GM10248 (cell line): ENCODE results near the gene PCSK6.

Experiments used
- CTCF ChIA-PET: fragments of 300-600 bp; sonication (Branson Sonifier 250); formaldehyde crosslinking; extraction: SDS; loops from one replicate; lab custom pipeline; 2021; ENCODE audit warnings: antibody characterized with exemption; lab: Yijun Ruan, JAX
- POLR2A ChIA-PET: fragments of 350-650 bp; sonication (Branson Sonifier 250); formaldehyde crosslinking; extraction: SDS; loops from one replicate; lab custom pipeline; 2020; ENCODE audit warnings: antibody characterized with exemption; lab: Yijun Ruan, JAX
- DNase-seq: peaks from one replicate; pipeline ENCODE4 v3.0.0; 2012; ENCODE audit errors: extremely low spot score
- CTCF ChIP-seq: IDR thresholded peaks from 2 replicates; pipeline ENCODE4 v1.5.1; 2012; ENCODE audit warnings: mild to moderate bottlenecking, low read depth; ENCODE audit errors: extremely low read depth, missing control alignments, control extremely low read depth

The PCSK6 gene

GRCh38 chr15:101463270-101463669, 26.2 kb downstream of the PCSK6 start:
- no peak for DNase-seq
- no peak for TF ChIP-seq CTCF
- CTCF ChIA-PET = no interaction called here
- POLR2A ChIA-PET = no interaction called here

GRCh38 chr15:101461097-101461496, 28.4 kb downstream of the PCSK6 start:
- no peak for DNase-seq
- no peak for TF ChIP-seq CTCF
- POLR2A ChIA-PET = no interaction called here
- CTCF ChIA-PET = interaction anchor here (1.2 to 2.0 kb wide), 2 partner anchors 9 to 155 kb away, joined by 3 to 5 read pairs; no protein-coding TSS in a partner anchor

- TF ChIP-seq CTCF = no peak
- no peak for DNase-seq
- ChIA-PET POLR2A (no interaction called here), CTCF (no interaction called here)
These were observed 29.8 kb downstream of the PCSK6 start for GRCh38 chr15:101459579-101460300.

GRCh38 chr15:101458908-101459578, 30.5 kb downstream of the PCSK6 start:
- no peak for TF ChIP-seq CTCF
- ChIA-PET CTCF (no interaction called here), POLR2A (no interaction called here)
- DNase-seq = no peak

GRCh38 chr15:101458158-101458900, 31.2 kb downstream of the PCSK6 start:
- no peak for TF ChIP-seq CTCF
- ChIA-PET POLR2A (no interaction called here), CTCF (no interaction called here)
- no peak for DNase-seq

- DNase-seq = no peak
- CTCF ChIA-PET = no interaction called here
- no peak for TF ChIP-seq CTCF
- POLR2A ChIA-PET = no interaction called here
These were observed 31.8 kb downstream of the PCSK6 start for GRCh38 chr15:101457696-101458095.
